HG03025 (cell line): ENCODE data around the gene TOR2A.

Experiments used
- ATAC-seq: cut with Tn5 transposase; IDR thresholded peaks from one replicate; pipeline ENCODE4 v1.9.1; 2021; ENCODE audit warnings: mild to moderate bottlenecking, moderate library complexity; ENCODE audit not compliant: unreplicated experiment, low FRiP score

The TOR2A gene

DNA sequence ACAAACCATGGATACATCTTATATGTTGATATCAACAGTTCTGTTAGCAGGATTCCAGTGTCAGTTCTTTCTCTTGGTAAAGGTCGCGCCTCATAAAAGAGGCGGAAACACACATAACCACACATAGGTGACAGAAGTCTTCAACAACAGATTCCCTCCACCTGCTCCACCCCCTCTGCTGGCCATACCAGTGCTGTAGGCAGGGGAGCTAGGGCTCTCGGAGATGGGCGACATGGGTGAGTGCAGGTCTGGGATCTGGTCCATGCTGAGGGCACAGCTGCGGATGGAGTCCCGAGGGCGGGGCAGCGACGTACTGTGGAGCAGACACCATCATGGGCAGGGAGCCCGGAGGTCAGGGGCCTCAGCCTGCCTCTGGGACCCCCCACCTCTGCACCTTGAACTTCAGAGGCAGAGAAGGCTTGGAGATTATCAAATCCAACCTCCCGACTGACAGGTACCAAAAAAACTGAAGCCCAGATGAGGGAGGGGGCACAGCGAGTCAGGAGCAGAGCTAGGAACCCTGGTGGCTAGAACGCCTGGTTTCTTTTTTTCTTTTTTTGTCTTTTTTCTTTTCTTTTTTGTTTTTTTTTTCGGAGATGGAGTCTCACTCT is 12.0 kb upstream of the TOR2A start:
- no peak for ATAC-seq

DNA sequence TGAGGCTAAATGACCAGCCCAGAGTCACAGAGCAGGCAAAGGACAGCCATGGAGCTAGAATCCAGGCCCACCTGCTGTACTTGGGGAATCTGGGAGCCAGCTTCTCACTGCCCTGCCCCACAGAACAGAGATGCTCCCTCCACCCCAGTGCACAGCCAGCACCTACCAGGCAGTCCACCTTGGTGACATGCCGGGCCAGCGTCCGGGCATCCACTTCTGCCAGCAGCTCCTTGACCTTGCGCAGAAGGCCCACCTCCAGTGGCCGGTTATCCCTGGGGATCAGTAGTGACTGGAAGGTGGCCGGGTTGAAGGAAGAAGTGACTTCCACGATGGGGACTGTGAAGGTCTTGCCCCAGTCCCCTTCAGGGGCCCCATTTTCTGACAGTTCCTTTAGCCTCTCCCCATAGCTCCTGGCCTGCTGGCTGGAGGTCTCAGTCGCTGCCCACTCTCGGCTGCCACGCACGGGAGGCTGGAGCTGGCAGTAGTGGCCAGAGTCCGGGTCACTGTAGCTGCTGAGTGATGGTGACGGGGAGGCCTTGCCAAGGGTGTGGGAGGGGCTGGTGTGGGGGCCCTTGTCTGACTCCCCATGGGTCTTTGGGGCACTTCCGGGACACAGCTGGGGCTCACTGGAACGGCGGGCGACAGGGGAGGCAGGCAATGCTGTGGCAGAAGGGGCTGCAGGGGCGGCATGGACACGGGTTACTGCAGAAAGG is 9.5 kb upstream of the TOR2A start:
- ATAC-seq = no peak

DNA sequence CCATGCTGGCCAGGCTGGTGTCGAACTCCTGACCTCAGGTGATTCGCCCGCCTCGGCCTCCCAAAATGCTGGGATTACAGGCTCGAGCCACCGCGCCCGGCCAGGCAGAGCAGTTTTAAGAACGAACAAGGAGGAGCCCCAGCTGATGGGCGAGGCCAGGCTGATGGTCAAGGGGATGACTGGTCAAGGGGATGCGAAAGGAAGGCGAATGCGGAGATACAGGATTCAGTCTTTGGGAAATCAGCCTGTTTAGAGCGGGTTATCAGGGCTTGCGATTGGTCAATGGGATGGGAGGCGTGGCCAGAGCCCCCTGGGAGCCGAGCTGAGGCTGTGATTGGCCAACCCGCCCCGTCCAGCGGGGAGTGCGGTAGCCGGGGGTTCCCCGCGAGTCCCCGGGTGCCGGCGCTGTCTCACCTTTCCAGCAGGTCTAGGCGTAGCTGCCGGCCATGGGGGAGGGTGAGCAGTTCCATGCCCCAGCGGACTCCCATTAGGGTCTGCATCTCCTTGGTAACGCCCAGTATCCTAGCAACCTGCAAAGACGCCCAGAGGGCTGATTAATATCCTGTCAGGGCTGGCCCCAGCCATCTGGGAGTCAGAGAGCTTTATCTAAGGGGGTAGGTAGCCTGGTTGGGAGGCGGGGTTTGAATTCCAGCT is 7.5 kb upstream of the TOR2A start:
- ATAC-seq = no peak

GRCh38 chr9:127741831-127742434 is 6.8 kb upstream of the TOR2A start:
- ATAC-seq = no peak

GRCh38 chr9:127739614-127740330 is 4.7 kb upstream of the TOR2A start:
- no peak for ATAC-seq

DNA sequence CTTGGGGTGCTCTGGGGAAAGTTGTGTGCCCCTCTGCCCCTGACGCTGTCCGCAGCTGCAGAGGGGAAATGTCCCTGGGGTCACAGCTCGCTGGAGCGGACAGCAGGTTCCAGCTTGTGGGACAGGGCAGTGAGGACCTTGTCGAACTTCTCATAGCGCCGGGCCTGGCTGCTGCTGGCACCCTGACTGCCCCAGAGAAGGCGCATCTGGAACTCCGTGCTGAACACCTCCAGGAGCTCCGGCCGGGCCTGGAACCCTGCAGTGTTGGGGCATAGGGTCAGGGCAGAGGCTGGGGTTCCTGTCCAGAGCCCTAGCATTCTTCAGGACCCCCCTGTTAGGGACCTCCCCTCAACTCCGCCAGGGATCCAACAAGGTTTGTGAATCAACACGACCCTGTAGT is 3.6 kb upstream of the TOR2A start:
- no peak for ATAC-seq

- ATAC-seq = no peak
Observed at GRCh38 chr9:127735530-127736185, 564 bp upstream of the TOR2A start.

- ATAC-seq = no peak
Observed at GRCh38 chr9:127734247-127734746, 797 bp downstream of the TOR2A start.

DNA sequence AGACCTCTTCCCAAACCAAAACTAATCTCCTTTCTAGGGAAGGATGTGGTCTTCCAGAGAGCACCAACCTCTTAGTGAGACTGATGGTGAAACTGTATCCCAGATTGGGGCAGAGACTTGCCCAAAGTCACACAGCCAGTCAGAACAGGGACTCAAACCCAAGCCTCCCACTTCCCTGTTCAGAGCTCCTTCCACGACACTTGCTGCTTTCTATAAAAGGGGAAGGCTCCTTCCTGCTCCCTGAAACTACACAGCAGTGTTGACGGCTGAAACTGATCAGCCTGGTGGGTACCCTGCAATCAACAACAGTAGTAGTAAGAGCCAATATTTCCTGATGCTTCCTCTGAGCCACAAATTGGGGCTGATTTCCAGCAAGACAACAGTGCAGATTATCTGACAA is 1.5 kb downstream of the TOR2A start:
- ATAC-seq = no peak

DNA sequence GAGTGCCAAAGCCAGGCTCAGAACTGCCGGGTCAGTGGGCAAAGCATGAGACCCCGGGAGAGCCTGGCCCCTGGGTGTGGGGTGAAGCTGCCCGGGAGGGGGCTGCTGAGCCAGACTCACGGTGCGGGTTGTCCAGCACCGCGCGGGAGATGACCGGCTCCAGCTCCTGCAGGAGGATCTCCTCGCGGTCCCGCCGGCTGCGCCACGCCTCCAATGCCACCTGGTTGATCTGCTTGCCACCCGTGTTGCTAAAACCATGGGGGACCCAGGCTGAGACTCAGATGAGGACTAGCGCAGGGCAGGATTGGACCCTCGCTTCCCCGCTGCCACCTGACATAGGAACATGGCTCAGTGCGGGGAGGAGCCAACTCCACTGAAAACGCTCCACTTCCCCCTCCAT is 2.6 kb downstream of the TOR2A start:
- no peak for ATAC-seq

GRCh38 chr9:127731938-127732337 is 3.2 kb downstream of the TOR2A start:
- ATAC-seq = no peak

DNA sequence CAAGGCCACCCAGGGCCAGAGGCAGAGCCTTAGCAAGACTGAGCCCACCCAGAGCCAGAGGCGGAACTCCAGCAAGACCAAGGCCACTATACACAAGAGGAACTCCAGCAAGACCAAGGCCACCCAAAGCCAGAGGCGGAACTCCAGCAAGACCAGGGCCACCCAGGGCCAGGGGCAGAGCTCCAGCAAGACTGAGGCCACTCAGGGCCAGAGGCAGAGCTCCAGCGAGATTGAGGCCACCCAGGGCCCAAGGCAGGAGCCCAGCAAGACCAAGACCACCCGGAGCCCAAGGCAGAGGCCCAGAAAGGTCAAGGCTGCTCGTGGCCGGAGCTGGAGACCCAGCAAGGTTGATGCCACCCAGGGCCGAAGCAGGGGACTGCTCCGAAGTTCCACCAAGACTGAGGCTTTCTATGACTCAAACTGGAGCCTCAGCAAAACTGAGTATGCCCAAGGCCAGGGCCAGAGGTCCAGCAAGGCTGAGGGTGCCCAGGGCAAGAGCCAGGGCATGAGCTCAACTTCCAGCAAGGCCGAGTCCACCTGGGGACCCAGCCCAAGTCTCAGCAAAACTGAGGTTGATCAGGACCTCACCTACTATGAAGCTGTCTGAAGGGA is 4.2 kb downstream of the TOR2A start:
- no peak for ATAC-seq

- no peak for ATAC-seq
Observed at GRCh38 chr9:127730262-127730661, 4.8 kb downstream of the TOR2A start.

GRCh38 chr9:127729522-127730256 is 5.4 kb downstream of the TOR2A start:
- no peak for ATAC-seq

- ATAC-seq = no peak
Observed at GRCh38 chr9:127728808-127729207, 6.3 kb downstream of the TOR2A start.

- ATAC-seq = no peak
Observed at GRCh38 chr9:127726871-127727270, 8.2 kb downstream of the TOR2A start.

DNA sequence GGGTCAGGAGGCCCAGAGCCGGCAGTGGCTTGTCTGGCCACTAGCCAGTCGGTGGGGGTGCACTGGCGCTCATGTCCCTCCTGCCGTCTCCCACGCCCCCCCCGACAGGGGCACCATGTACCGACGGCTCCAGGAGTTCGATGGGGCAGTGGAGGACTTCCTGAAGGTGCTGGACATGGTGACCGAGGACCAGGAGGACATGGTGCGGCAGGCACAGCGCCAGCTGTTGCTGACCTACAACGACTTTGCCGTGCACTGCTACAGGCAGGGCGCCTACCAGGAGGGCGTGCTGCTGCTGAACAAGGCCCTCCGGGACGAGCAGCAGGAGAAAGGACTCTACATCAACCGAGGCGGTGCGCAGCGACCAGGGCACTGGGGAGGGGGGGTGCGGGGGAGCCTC is 11.1 kb downstream of the TOR2A start:
- ATAC-seq = no peak

DNA sequence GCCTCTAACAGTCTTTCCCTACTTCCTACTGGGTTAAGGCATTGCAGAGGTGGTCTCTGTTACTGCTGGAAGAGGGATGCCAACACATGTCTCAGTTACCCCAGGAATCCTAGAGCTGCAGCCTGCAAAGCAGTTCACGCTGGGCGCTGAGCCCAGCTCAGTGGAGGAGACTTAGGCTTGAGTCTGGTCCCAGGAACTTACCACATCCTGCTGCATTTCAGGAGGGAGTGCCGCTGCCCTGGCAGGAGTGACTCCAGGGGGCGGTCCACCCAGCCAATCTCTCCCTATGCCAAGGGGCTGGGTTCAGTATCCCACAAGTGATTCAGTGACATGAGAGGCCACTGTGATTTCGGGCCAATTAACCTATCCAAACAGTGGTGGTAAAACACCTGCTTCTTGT is 11.7 kb downstream of the TOR2A start:
- ATAC-seq = no peak

- ATAC-seq = no peak
Observed at GRCh38 chr9:127723013-127723412, 12.1 kb downstream of the TOR2A start.
